Uterus (tissue), 4 donors: Measurements from ENCODE around the gene ENO2. TPM values are rescaled to one million over a fixed set of nuclear protein-coding genes. Genes with fewer than 3 reads are reported as not detected.

ENCODE experiments used
- DNase-seq, 2 donors: peaks; one replicate each; pipeline ENCODE4 v3.0.0-alpha.2; 2019 to 2020
- H3K27ac ChIP-seq, 2 donors: fragments of 200-600 bp; sonication (generic); 1 replicate in 1 of 2; 2 replicates in 1 of 2; pipeline ENCODE4 v1.5.1; 2016 to 2018
- H3K27me3 ChIP-seq, 2 donors: fragments of 200-600 bp; sonication (generic); one replicate each; pipeline ENCODE4 v1.5.1; 2018 to 2019; ENCODE audit warnings: control low read depth in 1 of 2
- H3K36me3 ChIP-seq, 2 donors: fragments of 200-600 bp; sonication (generic); one replicate each; pipeline ENCODE4 v1.5.1; 2019; ENCODE audit warnings: control low read depth in 1 of 2
- H3K4me1 ChIP-seq, 2 donors: fragments of 200-600 bp; sonication (generic); one replicate each; pipeline ENCODE4 v1.5.1; 2018 to 2019; ENCODE audit warnings: control low read depth in 1 of 2
- H3K4me3 ChIP-seq, 2 donors: fragments of 200-600 bp; sonication (generic); 1 replicate in 1 of 2; 2 replicates in 1 of 2; pipeline ENCODE4 v1.5.1; 2018 to 2019; ENCODE audit warnings: mild to moderate bottlenecking in 1 of 2
- H3K9me3 ChIP-seq, 2 donors: fragments of 200-600 bp; sonication (generic); one replicate each; pipeline ENCODE4 v1.5.1; 2019; ENCODE audit warnings: control low read depth in 1 of 2
- CTCF ChIP-seq, 4 experiments: fragments of 200-600 bp in 2 of 4; fragments of 450-650 bp in 2 of 4; sonication (generic) in 2 of 4; IDR thresholded peaks; one replicate each; pipeline ENCODE4 v1.5.1; 2016 to 2019; ENCODE audit warnings: antibody characterized with exemption in 4 of 4, mild to moderate bottlenecking in 2 of 4, moderate library complexity in 1 of 4
- POLR2A ChIP-seq, 2 donors: fragments of 450-650 bp; IDR thresholded peaks; one replicate each; pipeline ENCODE4 v1.6.1; 2016; ENCODE audit warnings: antibody characterized with exemption in 2 of 2, mild to moderate bottlenecking in 1 of 2, moderate library complexity in 1 of 2
- intact Hi-C: fragments of 100-400 bp; cut with DNase I; formaldehyde crosslinking; loops from one replicate; pipeline ENCODE4 v1.15.1; 2023; ENCODE audit warnings: low total_unique reads
- total RNA-seq, 4 donors: library from RNA; depleted of rRNA in 3 of 4; stranded (reverse); fragments of >200 nt in 3 of 4; gene quantifications; one replicate each; pipeline versions ENCODE4 v1.1.0 to v1.2.4, GENCODE V29; 2014 to 2023
- donor health status: DM: yes; HTN: yes; CAD: no.

ENO2 gene
- total RNA-seq, 4 donors from 2014 or later = 9.7 to 84.7 (median 24.4) TPM

- H3K27me3 ChIP-seq = no peaks in the 10 kb centered on the region
- no peak overlapping the region for H3K4me3 ChIP-seq
- no peaks in the 10 kb centered on the region for H3K36me3 ChIP-seq
- no peak for DNase-seq
- H3K4me1 ChIP-seq = no peaks in the 10 kb centered on the region
- intact Hi-C loops = no loop called here
- no peak overlapping the region for H3K27ac ChIP-seq
- H3K9me3 ChIP-seq = no peaks in the 10 kb centered on the region
- TF ChIP-seq CTCF (IDR thresholded peaks at IDR 0.05) (no peak), POLR2A (IDR thresholded peaks at IDR 0.05) (no peak)
These were observed 40.1 kb downstream of the ENO2 start for GRCh38 chr12:6954316-6955107.

- no peak overlapping the region for H3K4me3 ChIP-seq
- H3K27ac ChIP-seq = no peak overlapping the region
- H3K27me3 ChIP-seq = no peaks in the 10 kb centered on the region
- intact Hi-C loops = no loop called here
- no peak for TF ChIP-seq POLR2A (IDR thresholded peaks at IDR 0.05)
- TF ChIP-seq CTCF (IDR thresholded peaks at IDR 0.05) = no peak
- no peaks in the 10 kb centered on the region for H3K36me3 ChIP-seq
- H3K9me3 ChIP-seq = no peaks in the 10 kb centered on the region
- H3K4me1 ChIP-seq = no peaks in the 10 kb centered on the region
- no peak for DNase-seq
These were observed 41.0 kb downstream of the ENO2 start for GRCh38 chr12:6955108-6956020.

GRCh38 chr12:6956021-6956727 lies 41.8 kb downstream of the ENO2 start:
- no peak overlapping the region for H3K4me3 ChIP-seq
- H3K4me1 ChIP-seq = no peaks in the 10 kb centered on the region
- no peaks in the 10 kb centered on the region for H3K9me3 ChIP-seq
- no peak overlapping the region for H3K27ac ChIP-seq
- no peaks in the 10 kb centered on the region for H3K27me3 ChIP-seq
- TF ChIP-seq CTCF (IDR thresholded peaks at IDR 0.05) = no peak
- TF ChIP-seq POLR2A (IDR thresholded peaks at IDR 0.05) = no peak
- H3K36me3 ChIP-seq = no peaks in the 10 kb centered on the region
- DNase-seq = no peak
- intact Hi-C loops = no loop called here

- TF ChIP-seq CTCF (IDR thresholded peaks at IDR 0.05) = no peak
- TF ChIP-seq POLR2A (IDR thresholded peaks at IDR 0.05) = no peak
- Histone ChIP-seq H3K4me3 (no peak overlapping the region), H3K27me3 (no peaks in the 10 kb centered on the region), H3K27ac (no peak overlapping the region), H3K36me3 (no peaks in the 10 kb centered on the region), H3K9me3 (no peaks in the 10 kb centered on the region), H3K4me1 (peaks cover 0 to 3% of the 10 kb centered on the region in 2 donors)
- no peak for DNase-seq
- intact Hi-C loops = no loop called here
These were observed 42.8 kb downstream of the ENO2 start for GRCh38 chr12:6957151-6957701.
